GM19324 (cell line): ENCODE results near the gene DYRK1A.

Experiments used
- ATAC-seq: cut with Tn5 transposase; IDR thresholded peaks from one replicate; pipeline ENCODE4 v1.9.1; 2021; ENCODE audit warnings: mild to moderate bottlenecking, moderate library complexity; ENCODE audit not compliant: unreplicated experiment, low FRiP score

Gene DYRK1A

DNA sequence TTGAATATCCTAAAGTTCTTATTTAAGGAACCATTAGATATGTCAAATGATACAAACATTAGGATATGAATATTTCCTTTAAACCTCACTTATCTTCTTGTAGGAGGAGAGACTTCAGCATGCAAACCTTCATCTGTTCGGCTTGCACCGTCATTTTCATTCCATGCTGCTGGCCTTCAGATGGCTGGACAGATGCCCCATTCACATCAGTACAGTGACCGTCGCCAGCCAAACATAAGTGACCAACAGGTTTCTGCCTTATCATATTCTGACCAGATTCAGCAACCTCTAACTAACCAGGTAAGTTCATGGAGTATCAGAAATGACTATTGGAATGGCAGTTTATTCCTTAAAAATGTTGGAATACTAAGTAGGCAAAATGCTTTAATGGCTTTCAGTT is 106.0 kb downstream of the DYRK1A start:
- no peak for ATAC-seq

DNA sequence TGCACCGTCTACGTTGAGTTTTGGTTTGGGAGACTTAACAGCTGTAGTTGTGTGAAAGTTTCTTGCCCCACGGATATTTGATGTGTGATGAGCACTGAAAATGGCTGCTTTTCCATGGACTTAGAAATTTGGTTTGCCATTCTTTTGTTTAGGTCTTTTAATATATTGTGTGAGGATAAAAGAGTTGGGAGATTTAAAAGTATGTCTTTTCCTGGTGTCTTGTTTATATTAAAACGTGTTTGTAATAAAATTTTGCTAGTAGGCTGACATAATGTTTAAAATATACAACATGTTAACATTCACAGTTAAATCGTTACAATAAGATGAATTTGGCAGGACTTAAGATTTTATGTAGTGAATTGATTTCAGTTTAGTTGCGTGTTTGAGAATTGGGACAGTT is 106.9 kb downstream of the DYRK1A start:
- ATAC-seq: no peak

DNA sequence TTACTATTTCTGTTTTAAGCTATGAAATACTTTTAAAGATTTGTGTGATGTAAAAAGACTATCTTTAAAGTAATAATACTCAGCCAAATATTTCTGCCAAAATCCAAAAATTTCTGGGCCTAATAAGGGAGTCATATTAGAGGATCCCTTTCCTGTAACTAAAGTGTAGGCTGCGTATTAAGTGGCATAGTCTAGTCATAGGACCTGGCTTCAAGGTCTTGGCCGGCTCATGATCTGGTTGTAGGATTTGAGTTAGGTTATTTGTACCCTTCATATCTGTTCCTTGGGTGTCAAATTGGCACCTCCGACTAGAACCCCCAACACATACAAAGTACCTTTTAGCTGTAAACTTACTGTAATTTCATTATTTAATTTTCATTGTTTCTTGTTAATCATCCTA is 107.8 kb downstream of the DYRK1A start:
- ATAC-seq: no peak

DNA sequence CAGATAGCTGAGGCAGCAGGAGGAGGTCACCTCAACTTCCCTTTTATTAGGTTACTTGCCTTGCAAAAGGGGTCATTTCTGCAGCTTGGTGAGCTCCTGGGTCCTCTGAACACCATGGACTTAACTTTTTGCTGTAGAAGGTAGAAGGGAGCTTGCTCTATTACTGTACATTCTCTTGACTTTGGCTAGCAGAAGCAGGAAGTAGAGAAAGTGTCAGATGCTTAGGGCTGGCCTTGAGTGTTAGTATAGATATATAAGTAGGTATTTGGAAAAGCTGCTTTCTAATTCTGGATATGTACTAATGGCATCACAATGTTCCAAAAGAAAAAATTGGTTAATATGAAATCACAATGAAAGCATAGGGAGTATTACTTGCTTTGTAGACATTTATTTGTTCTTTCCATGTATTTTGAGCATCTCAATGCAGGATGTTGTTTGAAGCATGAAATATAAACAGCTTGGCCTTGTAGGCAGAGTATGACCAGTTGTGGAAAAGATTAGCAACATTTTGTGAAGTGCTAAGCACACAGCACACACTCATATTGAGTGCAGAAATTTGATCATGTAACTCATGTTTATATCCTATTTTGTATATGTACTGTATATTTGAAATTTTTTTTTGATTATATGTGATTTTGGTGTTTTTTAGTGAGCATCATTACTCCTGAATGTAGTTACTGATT is 108.8 kb downstream of the DYRK1A start:
- ATAC-seq: no peak

DNA sequence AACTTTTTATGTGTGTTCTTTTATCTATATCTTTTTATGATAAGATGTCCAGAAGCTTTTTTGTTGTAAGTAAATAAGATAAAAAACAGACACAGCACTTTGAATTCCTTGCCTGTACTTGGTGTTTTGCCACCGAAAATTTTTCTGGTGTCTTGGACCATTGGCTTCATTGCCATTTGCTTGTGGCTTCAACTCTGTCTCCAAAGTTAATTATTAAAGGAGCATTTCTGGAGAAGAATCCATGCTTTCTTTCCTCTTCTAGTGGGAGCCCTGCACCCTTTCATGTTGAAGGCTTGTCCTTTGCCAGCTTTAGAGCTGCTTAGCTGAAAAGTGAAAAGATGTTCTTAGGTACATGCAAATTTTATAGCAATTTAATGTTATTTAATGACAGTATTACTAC is 112.2 kb downstream of the DYRK1A start:
- ATAC-seq: no peak

DNA sequence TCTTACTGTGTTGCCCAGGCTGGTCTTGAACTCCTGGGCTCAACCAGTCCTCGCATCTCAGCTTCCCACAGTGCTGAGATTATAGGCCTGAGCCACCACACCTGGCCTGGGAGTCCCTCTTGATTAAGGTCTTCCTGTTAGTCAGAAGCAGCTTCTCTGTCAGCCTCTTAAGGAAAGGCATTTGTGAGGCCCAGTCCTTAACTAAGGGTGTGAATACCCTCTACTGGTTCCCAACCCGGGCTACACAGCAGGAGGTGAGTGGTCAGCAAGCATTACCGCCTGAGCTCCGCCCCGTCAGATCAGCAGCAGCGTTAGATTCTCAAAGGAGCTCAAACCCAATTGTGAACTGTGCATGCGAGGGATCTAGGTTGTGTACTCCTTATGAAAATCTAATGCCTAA is 117.2 kb downstream of the DYRK1A start:
- ATAC-seq: no peak

DNA sequence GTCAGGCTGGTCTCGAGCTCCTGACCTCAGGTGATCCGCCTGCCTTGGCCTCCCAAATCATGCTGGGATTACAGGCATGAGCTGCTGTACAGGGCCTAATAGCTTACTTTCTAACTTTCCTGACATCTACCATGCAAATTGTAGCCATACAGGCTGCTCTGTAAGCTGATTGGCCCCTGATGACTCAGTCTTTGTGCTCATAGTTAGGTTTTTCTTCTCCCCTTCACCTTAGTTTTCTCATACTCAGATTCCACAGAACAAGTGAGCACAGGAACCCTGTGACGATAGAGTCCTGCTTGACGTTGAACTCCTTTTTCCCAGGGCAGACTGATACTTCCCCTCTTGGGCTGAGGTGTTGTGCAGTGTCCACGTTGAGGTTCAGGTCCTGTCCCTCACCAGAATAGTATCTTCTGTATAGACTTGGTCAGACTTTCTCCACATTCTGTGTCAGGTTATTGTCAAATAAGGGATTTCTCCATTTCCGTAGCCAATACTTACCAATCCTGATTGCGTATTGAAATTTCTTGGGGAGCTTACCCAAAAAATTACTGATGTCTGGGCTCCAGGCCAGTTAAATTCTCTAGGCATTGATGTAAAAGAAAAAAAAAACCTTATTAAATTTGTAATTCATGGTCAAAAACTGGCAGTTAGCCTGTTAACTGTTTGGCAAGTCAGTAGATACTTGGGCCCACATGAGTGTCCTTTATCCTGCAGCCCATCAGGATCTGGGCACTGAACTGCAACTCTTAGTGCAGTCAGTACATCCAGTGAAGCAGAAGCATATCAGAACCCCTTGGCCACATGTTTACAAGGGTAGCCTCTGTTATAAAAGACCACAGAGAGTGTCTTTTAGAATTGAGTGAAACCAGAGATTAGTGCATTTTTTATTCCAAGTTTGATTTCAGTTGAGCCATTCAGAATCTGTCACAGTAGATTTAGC is 118.2 kb downstream of the DYRK1A start:
- no peak for ATAC-seq

DNA sequence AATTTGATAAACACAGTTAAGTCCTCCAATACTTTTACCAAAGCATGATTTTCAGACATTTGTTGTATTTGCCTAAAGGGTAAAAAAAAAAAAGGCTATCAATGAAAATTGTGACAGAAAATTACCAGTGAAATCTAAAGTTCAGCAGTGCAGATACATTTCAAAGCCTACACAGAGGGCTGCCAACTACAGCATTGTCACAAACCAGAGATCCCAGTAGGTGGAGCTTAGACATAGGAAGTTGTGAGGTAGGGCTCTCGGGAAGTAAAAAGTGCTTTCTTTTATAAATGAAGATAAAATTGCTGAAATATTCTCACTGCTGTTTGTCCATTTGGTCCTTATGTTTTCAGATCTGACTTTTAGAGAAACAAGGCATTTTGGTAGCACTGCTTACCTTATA is 123.0 kb downstream of the DYRK1A start:
- ATAC-seq: no peak

DNA sequence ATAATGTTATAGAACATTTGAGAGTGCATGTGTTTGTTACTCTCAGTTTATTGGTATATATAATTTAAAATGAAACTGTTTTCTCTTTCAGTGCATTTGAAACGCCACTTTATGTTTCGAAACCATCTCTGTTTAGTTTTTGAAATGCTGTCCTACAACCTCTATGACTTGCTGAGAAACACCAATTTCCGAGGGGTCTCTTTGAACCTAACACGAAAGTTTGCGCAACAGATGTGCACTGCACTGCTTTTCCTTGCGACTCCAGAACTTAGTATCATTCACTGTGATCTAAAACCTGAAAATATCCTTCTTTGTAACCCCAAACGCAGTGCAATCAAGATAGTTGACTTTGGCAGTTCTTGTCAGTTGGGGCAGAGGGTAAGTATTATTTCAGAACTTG is 123.5 kb downstream of the DYRK1A start:
- ATAC-seq: no peak

DNA sequence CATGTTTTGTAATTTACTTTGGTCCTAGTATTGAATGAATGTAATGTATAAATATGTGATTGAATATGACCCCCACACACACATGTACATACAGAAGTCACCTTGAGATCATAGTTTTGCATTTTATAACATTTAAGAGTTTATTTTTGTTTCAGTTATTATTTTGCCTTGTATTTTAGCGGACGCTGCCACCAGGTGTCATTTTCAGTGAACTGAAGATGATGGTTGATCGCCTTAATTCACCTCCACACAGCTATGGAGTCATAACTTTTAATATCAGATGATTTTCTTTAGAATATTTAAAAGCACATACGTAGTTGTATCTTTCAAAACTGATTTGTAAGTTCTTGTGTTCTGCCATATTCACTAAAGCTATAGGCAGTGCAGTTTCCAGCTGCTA is 130.4 kb downstream of the DYRK1A start:
- no peak for ATAC-seq

DNA sequence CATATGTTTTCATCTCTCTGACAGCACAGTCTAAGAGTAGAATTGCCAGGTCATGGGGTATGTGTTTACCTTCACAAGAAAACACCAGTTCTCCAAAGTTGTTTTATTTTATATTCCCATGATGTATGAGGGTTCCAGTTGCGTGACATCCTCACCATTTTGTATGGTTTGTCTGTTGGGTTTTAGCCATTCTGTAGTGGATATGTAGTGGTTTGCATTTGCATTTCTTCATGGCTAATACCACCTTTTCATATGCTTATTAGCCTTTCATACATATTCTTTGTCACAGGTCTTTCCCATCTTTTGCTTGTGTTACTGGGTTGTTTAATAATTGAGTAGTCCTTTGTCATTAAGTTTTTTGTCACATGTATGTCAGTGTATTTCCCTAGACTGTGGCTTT is 132.1 kb downstream of the DYRK1A start:
- no peak for ATAC-seq

DNA sequence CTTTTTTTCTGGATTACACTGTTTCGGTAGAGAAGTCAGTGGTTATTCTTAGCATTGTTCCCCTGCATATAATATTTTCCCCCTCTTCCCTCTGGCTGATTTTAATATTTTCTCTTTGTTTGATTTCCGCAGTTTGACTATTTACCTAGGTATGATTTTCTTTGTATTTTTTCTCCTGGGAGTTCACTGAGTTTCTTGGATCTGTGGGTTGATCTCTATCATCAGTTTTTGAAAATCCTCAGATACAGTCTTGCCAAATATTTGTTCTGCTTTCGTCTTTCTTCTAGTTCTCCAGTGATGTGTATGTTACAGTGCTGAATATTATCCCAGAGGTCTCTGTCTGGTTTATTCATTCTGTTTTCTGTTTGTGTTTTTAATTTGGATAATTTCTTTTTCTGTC is 136.4 kb downstream of the DYRK1A start:
- no peak for ATAC-seq

DNA sequence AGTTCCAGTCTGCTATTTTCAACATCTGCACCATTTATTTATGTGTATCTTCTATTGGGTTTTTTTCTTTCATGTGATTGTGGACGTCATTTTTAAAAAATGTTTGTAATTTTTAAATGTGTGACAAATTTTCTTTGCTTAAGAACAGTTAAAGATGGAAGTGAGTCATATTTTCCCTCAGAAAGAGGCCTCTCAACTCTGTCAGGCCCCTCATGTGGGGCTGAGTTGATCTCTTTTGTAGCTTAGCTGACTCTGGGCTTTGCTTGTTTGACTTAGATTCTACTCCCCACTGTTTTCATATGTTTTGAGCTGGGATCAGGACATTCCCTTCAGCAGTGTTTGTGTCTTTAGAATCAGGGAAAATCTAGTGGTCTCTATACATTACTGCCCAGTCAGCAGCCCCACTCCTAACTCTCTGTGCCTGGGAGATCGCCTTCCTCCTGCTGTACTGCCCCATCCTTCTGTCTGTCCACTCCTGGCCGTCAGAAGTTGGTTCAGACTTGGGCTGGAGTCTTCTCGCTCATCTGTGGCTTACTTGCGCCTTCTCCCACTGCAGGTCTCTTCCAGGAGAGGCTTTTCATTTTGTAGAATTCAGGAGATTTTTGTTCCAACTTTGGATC is 137.4 kb downstream of the DYRK1A start:
- no peak for ATAC-seq

DNA sequence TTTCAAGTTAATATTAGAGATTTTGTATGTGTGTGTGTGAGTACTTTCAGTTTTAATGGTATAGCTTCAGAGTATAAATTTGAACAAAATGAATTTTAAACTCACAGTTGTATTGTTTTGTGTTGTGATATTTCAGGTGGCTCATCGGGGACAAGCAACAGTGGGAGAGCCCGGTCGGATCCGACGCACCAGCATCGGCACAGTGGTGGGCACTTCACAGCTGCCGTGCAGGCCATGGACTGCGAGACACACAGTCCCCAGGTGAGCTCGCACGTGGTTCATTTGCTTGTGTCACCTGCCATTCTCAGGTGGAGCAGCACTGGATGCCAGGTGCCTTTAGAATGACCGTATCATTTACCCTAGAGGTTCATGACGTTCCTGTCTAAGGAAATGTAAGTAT is 139.4 kb downstream of the DYRK1A start:
- ATAC-seq: no peak

DNA sequence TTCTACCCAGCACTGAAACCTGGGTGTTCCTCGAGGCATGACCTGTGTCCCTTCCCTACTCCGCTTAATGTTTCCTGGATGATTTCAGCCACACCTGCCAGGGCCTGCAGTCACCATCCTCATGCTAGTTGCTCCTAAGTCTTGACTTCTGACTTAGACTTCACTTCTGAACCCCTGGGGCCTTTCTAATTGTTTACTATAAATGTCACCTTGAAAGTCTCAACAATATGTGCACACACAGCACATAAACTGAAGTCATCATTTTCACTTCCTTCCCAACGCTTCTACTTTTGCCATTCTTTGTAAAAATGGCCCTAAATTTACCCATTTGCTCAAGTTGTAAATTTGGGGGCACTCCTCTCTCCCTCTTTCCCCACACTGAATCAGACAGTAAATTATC is 141.1 kb downstream of the DYRK1A start:
- ATAC-seq: peak; percentile 58

DNA sequence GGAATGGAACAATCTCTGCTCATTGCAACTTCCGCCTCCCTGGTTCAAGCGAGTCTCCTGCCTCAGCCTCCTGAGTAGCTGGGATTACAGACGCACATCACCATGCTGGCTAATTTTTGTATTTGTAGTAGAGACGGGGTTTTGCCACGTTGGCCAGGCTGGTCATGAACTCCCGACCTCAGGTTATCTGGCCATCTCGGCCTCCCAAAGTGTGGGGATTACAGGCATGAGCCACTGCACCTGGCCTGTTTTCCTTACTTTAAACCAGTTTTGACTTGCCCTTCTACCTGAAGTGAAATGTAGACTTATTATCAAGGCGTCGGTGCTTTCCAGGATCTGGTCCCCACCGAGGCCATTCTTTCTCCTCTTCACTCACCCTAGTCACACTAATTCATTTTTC is 141.8 kb downstream of the DYRK1A start:
- no peak for ATAC-seq

DNA sequence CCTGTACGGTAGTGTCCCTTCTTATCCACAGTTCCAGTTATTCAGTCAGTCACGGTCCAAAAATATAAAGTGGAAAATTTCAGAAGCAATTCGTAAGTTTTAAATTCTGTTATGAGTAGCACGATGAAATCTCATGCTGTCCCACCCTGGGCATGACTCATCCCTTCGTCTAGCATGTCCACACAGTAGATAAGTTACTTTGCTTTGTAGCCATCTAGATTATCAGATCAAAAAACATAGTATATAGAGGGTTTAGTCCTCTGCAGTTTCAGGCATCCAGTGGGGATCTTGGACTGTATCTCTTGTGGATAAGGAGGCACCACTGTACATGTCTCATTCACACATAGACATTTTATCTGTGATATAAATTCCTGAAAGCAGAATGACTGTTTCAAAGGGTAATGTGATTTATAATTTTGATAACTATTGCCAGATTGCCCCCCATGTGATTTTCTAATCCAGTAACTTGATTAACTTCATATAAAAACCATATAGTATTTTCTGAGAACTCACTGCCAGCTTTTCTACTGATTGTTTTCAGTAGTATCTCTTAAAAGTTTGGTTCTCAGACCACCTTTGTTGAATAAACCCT is 143.3 kb downstream of the DYRK1A start:
- no peak for ATAC-seq

DNA sequence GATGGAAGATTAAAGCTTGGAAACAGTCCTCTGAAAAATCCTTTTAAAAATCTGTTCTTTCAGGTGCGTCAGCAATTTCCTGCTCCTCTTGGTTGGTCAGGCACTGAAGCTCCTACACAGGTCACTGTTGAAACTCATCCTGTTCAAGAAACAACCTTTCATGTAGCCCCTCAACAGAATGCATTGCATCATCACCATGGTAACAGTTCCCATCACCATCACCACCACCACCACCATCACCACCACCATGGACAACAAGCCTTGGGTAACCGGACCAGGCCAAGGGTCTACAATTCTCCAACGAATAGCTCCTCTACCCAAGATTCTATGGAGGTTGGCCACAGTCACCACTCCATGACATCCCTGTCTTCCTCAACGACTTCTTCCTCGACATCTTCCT is 145.3 kb downstream of the DYRK1A start:
- no peak for ATAC-seq

DNA sequence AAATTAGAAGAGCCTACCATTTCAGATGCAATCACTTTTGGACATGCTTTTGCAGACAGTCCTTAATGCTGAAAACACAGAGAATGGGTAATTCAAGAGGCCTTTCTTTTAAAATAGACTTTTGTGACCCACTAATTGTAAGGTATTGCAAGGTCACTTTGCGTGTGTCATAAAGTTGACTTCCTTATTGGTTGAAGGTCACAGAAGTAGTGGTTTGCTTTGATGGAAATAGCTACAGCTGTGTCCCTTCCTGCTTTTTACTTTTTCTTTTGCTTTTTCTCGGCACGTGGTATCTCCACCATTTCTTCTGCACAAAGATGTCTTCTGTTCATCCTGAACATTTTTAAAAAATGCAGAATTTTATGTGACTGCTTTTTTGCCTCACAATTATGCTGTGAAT is 146.8 kb downstream of the DYRK1A start:
- no peak for ATAC-seq

DNA sequence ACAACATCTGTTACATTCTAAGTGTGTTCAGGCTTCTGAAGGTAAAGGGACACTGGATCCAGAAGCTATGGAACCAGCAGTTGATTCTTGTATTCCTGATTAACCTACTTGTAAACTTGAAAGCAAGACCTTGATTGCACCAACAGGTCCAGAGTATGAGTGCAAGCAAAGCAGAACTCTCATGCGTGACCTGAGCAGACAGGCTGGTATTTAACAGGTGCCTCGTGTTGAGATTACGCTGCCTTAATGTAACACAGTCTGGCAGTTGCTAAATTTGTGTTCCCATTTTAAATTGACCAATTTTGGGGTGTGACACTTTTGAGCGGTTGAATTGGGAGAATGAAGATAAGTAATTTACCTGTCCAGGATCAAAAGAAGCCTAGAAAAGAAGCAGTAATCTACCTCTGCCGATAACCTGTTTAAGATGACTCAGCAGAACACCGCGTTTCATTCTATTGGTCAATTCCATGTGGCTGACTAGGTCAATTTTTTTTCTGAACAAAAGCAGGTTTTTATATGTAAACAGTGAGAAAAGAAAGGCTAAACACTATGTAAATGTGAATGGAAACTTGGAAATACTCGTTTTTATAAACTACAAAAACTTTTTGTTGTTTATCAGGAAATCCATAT is 147.6 kb downstream of the DYRK1A start:
- no peak for ATAC-seq

DNA sequence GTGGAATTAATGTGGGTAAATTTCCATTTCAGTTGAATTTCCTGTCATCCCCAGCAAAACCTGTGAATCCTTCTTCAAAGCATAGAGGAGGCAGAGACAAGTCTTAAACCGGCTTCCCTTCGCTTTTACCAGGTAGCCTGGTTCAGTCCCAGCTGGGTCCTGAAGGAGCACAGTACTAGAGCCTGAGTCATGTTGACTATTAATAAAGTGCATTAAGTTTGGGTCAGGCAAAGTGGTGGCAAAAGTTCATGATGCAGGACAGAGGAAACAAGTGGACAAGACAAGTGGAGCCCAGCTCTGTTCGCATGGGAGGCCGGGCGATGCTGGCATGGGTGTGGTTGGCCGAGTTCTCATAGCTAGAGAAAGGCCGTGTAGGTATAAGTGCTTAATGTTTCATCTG is 150.4 kb downstream of the DYRK1A start:
- no peak for ATAC-seq
